Stimulated activated CD8-positive, alpha-beta memory T cell treated with anti-CD3 and anti-CD28 coated beads, Interleukin-4, amount 100 ng/mL, for 4 hours (primary cell): ENCODE data around the gene RRP1.

Source experiments
- DNase-seq, 2 donors: peaks; one replicate each; pipeline ENCODE4 v3.0.0-alpha.2; 2020; ENCODE audit warnings: low read depth in 2 of 2, low spot score in 1 of 2

The RRP1 gene

GRCh38 chr21:43789276-43790009 is at the start of gene RRP1:
RRP1 (plus strand) TSS chr21:43789577; CDS start chr21:43789630, 53 bp downstream.
- peak; percentile 78 to 87 for DNase-seq

DNA sequence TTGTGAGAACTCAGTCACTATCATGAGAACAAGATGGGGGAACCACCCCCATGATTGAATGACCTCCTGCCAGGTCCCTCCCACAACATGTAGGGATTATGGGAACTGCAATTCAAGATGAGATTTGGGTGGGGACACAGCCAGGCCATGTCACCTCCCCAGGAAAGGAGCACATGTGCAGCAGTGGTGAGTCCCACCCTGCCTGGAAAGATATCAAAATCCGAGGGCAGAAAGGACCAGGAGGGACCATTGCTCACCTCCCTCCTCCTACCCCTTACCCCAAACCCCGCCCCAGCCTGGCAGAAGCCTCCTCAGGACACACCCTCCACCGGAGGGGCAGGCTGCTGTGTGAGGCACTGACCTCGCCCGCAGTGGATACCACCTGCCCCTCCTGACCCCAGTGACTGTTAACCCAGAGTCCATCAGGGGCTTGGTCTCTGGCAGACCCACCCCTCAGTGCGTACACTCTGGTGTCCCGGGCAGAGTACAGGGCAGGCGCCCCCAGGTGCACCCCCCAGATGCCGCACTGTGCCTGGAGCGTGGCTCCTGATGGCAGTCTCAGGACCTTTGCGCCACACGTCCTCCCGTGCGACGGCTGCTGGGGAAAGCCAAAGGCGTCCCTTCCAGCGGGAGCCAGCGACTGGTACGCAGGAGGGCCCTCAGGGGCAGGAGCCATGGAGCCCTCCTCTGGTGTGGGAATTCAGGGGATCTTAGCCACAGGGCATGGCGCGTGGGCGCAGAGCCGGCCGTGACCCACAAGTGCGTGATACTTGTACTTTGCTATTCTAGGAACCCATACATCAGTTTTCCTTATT is 49.5 kb upstream of the RRP1 start:
- DNase-seq = no peak

DNA sequence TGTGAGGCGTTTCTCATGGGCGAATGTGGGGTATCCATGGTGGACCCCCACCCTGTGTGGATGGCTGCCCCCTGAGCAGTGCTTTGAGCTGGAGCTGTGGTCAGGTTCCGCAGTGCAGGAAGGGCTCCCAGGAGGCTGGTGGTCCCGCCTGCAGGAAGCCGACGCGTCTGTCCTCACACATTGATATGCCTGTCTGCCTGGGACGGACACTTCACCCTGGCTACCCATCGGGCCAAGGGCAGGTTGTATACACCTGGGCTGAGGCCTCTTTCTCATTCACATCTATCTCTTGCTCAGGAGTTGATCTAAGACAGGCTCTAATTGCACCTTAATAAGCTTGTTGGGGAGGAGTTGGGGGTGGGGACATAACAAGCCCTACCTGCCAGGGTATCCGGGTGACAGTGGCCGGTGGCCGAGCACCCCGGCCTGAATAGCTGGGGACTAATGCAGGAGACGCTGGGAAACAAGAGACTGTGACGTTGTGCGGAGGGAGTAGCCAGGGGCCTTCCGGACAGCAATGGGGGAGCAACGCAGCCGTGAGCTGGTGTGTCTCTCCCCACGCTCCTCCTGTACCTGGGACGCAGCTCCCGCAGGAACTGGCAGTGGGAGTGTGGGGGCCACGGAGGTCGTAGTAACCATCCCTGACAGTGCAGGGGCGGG is 48.8 kb upstream of the RRP1 start:
- DNase-seq = no peak

GRCh38 chr21:43741423-43742096 is 47.8 kb upstream of the RRP1 start:
- no peak for DNase-seq

GRCh38 chr21:43743947-43744346 is 45.4 kb upstream of the RRP1 start:
- no peak for DNase-seq

GRCh38 chr21:43744725-43745124 is 44.7 kb upstream of the RRP1 start:
- no peak for DNase-seq

- no peak for DNase-seq
Measured at GRCh38 chr21:43745772-43746517, 43.4 kb upstream of the RRP1 start.

DNA sequence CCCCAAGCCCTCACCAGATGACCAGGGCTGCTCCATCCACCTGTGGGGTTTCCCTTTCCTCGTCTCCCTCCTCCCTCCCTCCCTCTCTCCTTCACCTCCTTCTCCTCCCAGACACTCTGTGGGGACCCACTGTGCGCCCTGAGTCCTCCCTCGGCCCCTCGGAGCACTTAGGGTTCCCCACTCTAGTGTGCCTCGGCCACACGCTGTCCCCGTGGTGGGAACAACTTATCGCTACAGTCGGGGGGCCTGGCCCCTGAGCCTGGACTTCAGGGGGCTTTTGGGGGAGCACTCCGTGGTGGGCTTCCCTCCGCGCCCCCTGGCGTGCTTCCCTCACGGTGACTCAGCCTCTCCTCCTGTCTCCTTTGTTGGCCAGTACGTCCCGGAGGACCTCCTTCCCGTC is 40.8 kb upstream of the RRP1 start:
- no peak for DNase-seq

GRCh38 chr21:43749651-43750262 is 39.6 kb upstream of the RRP1 start:
- DNase-seq = no peak

DNA sequence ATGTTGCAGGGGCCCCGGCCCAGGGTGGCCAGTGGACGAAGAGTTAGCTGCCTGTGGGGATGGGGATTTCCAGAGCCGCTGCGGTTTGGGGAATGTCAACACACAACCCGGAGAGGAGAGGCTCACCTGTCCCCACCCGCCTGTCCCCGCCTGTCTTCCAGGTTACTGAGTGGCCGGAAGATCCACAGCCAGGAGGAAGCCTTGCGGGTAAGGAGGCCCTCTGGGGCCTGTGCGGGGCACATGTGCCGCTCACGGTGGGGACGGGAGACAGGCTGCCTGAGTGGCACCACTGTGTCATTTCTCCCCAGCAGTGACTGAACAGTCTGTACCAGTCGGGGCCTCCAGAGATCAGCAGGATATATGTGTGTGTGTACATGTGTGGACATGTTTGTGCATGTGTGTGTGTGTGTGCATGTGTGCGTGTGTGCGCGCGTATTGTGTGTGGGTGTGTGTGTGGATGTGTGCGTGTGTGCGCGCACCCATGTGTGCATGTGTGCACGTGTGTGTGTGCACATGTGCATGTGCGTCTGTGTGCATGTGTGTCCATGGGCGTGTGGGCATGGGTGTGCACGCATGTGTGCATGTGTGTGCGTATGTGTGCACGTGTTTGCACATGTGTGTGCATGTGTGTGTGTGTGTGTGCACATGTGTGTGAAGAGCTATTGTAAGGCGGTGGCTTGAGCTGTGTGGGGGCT is 38.9 kb upstream of the RRP1 start:
- no peak for DNase-seq

- DNase-seq = no peak
Measured at GRCh38 chr21:43751955-43752591, 37.3 kb upstream of the RRP1 start.

DNA sequence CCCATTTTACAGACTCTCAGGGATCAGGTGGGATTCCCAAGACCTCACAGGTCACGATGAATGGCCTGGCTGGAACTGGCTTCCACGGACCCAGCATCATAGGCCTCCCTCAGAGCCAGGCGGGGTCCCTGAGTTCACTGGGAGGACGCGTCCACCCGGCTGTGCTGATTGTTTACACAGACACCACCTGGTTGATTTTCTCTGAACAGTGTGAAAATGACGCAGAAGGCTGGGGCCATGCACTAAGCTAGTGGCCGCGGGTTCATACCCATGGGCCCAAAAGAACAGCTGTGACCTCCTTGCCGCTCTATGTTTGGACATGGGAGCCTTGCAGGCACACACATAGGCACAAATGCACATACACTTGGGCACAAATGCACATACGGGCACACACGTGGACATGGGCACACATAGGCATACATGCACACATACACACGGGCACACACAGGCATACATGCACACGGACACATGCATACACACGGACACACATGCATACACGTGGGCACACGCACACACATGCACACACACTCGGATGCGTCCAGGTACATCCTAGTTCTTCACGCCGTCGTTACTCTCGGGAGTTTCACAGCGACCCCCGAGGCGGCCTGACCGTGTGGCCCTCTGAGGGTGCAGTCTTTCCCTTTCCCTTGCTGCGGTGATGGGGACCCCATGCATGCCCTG is 36.5 kb upstream of the RRP1 start:
- DNase-seq = no peak

DNA sequence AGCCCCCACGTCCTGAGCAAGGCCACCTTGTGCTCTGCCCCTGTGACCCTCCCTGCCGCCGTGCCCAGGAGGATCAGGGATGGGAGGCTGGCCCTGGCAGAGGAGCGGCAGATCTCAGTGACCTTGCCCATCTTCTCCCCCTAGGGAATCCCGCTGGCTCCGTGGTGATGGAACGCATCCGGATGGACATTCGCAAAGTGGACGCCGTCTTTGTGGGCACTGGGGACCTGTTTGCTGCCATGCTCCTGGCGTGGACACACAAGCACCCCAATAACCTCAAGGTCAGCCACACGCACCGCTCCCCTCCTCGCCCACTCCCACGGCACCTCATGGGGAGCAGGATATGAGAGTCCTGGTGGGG is 36.0 kb upstream of the RRP1 start:
- no peak for DNase-seq

DNA sequence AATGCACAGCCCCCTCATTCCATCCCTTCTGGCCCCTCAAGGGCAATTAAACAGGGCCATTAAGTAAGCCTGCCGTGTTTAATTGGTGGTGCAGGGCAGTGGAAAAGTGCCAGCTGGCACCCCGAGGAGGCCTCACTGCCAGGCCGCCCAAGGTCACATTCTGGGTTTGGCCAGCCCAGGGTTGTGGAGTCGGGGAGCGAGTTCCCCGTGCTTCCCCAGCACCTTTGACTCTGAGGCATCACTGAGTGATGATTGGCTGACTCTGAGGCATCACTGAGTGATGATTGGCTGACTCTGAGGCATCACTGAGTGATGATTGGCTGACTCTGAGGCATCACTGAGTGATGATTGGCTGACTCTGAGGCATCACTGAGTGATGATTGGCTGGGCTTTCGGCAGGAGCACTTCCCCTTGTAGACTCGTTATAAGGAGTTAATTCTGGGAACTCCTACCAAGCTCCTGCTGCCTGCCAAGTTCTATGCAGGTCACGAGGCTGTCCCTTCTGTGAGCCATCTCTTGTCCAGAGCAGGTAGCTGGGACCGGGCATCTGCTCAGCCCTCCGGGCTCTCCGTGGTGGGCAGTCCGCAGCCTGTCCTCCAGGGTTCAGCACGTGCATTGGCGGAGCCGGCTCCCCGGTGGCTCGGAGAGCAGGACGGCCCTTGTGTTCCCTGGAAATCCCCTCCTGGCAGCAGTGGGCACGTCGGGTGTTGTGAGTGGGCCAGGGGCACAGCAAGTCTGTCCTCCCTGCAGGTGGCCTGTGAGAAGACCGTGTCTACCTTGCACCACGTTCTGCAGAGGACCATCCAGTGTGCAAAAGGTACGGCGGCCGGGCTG is 34.2 kb upstream of the RRP1 start:
- no peak for DNase-seq

- DNase-seq = no peak
Measured at GRCh38 chr21:43755820-43756594, 33.4 kb upstream of the RRP1 start.

DNA sequence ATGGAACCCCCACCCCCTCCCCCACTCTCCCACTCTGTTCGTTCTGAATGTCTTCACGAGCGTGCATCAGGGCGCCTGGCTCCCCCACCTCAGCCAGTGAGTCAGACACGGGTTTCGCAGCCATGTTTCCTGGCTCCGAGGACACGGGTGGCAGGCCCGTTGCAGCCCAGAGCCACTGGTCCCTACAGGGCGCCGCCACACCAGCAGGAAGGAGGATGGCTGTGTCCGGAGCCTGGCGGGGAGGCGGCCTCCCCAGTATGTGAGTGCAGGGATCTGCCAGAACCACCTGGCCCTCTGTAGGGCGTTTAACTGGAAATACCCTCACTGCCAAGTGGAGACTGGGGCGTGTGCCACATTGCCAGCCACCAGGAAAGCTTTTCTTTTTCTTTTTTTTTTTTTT is 31.8 kb upstream of the RRP1 start:
- no peak for DNase-seq

GRCh38 chr21:43758111-43758641 is 31.2 kb upstream of the RRP1 start:
- no peak for DNase-seq
